Nephron progenitor cell (in vitro differentiated cells): Measurements from ENCODE around the gene CHMP6.

Source experiments
- DNase-seq: peaks from one replicate; pipeline ENCODE4 v3.0.0; 2021
- H3K27ac Mint-ChIP-seq: 2 replicates; pipeline ENCODE4 v1.8.0; 2021; ENCODE audit warnings: mild to moderate bottlenecking, moderate library complexity, mixed read lengths
- H3K27me3 Mint-ChIP-seq: 2 replicates; pipeline ENCODE4 v1.8.0; 2021; ENCODE audit warnings: mild to moderate bottlenecking, low read depth, mixed read lengths; ENCODE audit not compliant: poor library complexity
- H3K36me3 Mint-ChIP-seq: 2 replicates; pipeline ENCODE4 v1.8.0; 2021; ENCODE audit warnings: low read depth, mixed read lengths
- H3K4me1 Mint-ChIP-seq: 2 replicates; pipeline ENCODE4 v1.8.0; 2021; ENCODE audit warnings: mixed read lengths
- H3K4me3 Mint-ChIP-seq: 2 replicates; pipeline ENCODE4 v1.8.0; 2021; ENCODE audit warnings: mild to moderate bottlenecking, moderate library complexity, mixed read lengths
- H3K9me3 Mint-ChIP-seq: 2 replicates; pipeline ENCODE4 v1.8.0; 2021; ENCODE audit warnings: mild to moderate bottlenecking, moderate library complexity, mixed read lengths
- TF ChIP-seq, protein P1 (sequence below): fragments of 200-600 bp; sonication (generic); IDR thresholded peaks from 2 replicates; pipeline ENCODE4 v1.5.0; 2021; ENCODE audit warnings: antibody characterized with exemption

CHMP6 gene

GRCh38 chr17:80950466-80951120, 41.0 kb upstream of the CHMP6 start:
- Mint-ChIP-seq H3K36me3 (peaks cover 56% of the 10 kb centered on the region), H3K4me3 (no peak overlapping the region), H3K27me3 (no peaks in the 10 kb centered on the region), H3K9me3 (peaks cover 10% of the 10 kb centered on the region), H3K4me1 (peaks cover 2% of the 10 kb centered on the region), H3K27ac (peak overlapping the region; percentile 32)
- TF ChIP-seq, protein P1, sequence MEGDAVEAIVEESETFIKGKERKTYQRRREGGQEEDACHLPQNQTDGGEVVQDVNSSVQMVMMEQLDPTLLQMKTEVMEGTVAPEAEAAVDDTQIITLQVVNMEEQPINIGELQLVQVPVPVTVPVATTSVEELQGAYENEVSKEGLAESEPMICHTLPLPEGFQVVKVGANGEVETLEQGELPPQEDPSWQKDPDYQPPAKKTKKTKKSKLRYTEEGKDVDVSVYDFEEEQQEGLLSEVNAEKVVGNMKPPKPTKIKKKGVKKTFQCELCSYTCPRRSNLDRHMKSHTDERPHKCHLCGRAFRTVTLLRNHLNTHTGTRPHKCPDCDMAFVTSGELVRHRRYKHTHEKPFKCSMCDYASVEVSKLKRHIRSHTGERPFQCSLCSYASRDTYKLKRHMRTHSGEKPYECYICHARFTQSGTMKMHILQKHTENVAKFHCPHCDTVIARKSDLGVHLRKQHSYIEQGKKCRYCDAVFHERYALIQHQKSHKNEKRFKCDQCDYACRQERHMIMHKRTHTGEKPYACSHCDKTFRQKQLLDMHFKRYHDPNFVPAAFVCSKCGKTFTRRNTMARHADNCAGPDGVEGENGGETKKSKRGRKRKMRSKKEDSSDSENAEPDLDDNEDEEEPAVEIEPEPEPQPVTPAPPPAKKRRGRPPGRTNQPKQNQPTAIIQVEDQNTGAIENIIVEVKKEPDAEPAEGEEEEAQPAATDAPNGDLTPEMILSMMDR, result no peak
- no peak for DNase-seq

DNA sequence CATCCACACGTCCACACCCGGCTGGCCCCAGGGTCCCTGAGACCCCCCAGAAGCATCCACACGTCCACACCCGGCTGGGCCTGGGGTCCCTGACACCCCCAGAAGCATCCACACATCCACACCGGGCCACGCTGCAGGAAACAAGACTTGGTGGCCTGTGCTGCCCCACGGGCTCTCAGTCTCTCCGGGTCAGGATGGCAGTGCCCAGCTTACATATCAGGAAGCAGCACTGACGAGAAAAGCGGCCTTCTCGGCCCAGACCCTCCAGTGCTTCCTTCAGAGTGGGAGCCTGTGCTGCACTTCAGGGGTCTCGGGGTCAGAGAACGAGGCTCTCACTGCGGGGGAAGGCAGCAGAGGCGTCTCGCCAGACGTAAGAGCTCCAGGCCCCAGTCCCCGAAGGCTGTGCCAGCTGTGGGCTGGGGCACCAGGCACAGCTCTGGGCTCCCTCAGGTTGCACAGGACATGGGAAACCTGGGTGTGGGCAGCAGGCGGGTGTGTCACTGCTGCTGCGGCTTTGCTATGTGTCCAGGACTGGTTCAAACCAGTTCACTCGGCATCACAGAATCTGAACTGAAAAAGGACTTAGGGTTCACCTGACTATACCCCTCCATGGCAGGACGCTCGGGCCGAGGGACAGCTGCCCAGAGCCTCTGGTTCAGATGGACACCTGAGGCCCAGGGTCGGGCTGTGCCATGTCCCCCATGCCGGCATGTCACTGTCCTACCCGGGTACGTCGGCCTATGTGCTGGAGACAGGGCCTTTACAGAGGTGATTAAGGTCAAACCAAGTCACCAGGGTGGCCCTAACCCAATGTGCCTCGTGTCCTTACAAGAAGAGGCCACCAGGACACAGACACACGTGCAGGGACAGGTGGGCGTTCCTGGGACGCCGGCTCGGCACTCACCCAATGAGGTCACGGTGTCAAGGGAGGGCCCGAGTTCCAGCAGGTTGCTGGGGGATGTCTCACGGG, 40.2 kb upstream of the CHMP6 start:
- Mint-ChIP-seq H3K9me3 (peaks cover 10% of the 10 kb centered on the region), H3K4me3 (no peak overlapping the region), H3K36me3 (peaks cover 56% of the 10 kb centered on the region), H3K4me1 (peaks cover 8% of the 10 kb centered on the region), H3K27ac (no peak overlapping the region), H3K27me3 (no peaks in the 10 kb centered on the region)
- DNase-seq, result no peak
- TF ChIP-seq, protein P1, result no peak

- Mint-ChIP-seq H3K36me3 (peaks cover 51% of the 10 kb centered on the region), H3K27me3 (no peaks in the 10 kb centered on the region), H3K27ac (no peak overlapping the region), H3K4me1 (peaks cover 8% of the 10 kb centered on the region), H3K9me3 (peaks cover 10% of the 10 kb centered on the region), H3K4me3 (no peak overlapping the region)
- DNase-seq, result no peak
- TF ChIP-seq, protein P1, result no peak
Observed at GRCh38 chr17:80952291-80952690, 39.4 kb upstream of the CHMP6 start.

DNA sequence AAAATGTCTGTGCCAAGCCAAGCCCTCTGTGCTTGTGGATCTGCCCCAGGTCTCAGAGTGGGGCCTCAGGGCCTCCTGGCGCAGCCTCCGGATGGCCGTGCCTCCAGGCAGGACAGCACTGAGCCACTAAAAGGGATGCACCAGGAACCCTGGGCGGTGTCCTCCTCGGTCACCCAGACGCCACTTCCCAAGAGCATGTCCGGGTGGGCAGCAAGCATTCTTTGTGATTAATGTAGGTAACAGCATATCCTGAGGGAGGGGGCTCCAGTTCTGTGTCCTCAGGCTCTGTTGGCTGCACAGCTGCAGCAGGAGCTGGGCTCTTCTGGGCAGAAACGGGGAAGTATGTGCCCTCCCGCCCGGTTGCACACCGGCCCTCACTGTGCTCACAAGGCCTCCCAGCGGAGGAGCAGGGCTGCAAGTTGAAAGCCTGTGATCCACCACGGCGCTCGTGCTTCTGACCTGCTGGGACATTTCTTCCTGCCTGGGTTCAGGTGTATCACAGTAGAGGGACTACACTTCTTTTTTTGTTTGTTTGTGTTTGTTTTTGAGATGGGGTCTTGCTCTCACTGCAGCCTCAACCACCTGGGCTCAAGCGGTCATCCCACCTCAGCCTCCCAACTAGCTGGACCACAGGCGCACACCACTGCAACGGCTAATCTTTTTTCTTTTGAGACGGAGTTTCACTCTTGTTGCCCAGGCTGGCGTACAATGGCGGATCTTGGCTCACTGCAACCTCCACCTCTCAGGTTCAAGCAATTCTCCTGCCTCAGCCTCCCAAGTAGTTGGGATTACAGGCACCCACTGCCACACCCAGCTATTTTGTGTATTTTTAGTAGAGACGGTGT, 37.9 kb upstream of the CHMP6 start:
- H3K4me1 Mint-ChIP-seq, result peaks cover 14% of the 10 kb centered on the region
- H3K9me3 Mint-ChIP-seq, result peaks cover 10% of the 10 kb centered on the region
- peaks cover 46% of the 10 kb centered on the region for H3K36me3 Mint-ChIP-seq
- no peak for DNase-seq
- no peaks in the 10 kb centered on the region for H3K27me3 Mint-ChIP-seq
- no peak overlapping the region for H3K4me3 Mint-ChIP-seq
- peak overlapping the region; percentile 45 for H3K27ac Mint-ChIP-seq
- TF ChIP-seq, protein P1, result no peak

GRCh38 chr17:80955078-80955477, 36.6 kb upstream of the CHMP6 start:
- TF ChIP-seq, protein P1, result no peak
- H3K9me3 Mint-ChIP-seq, result peaks cover 10% of the 10 kb centered on the region

More at GRCh38 chr17:80955078-80955477, 36.6 kb upstream of the CHMP6 start:
- no peaks in the 10 kb centered on the region for H3K27me3 Mint-ChIP-seq
- H3K4me3 Mint-ChIP-seq, result no peak overlapping the region
- no peak for DNase-seq
- peaks cover 18% of the 10 kb centered on the region for H3K4me1 Mint-ChIP-seq
- H3K27ac Mint-ChIP-seq, result no peak overlapping the region
- H3K36me3 Mint-ChIP-seq, result peaks cover 43% of the 10 kb centered on the region
